Left colon (tissue), 2 donors: ENCODE measurements around the gene UBD. TPM values are rescaled to one million over a fixed set of nuclear protein-coding genes. Genes with fewer than 3 reads are reported as not detected.

Experiments
- ATAC-seq: fragments of 200-7000 bp; cut with Tn5 transposase; one replicate; pipeline ENCODE4 v1.9.1; 2020; ENCODE audit warnings: mild to moderate bottlenecking, moderate library complexity
- DNase-seq, 2 donors: peaks; one replicate each; pipeline ENCODE4 v3.0.0-alpha.2; 2020
- intact Hi-C, 2 donors: fragments of 100-400 bp; cut with DNase I in 1 of 2; cut with micrococcal nuclease in 1 of 2; formaldehyde crosslinking; loops; one replicate each; pipeline versions ENCODE4 v1.11.2 to v1.14.0; 2022; cut with DNase I, micrococcal nuclease
- long read RNA-seq: library from polyadenylated mRNA; unstranded; transcript quantifications from one replicate; pipeline ENCODE4 v2.0.0, GENCODE V29; 2021
- total RNA-seq, 2 donors: library from RNA; stranded (reverse); fragmentation: NEBNext Ultra II Directional; extraction: Animal tissue kit (Norgen Biotek cat#: 25700); gene quantifications; one replicate each; pipeline ENCODE4 v1.2.1, GENCODE V29; 2021
- donor health status: DM: no; HTN: no; CAD: no.
- donor health status: DM: yes; HTN: yes; CAD: no.

The UBD gene
- total RNA-seq, result 1 to 10 TPM; 2.3 to 2.7 TPM
- long read RNA-seq, result 0 reads

GRCh38 chr6:29559524-29560287 is at the start of gene UBD:
Gene UBD, minus strand, starts transcription at chr6:29559732. Its CDS starts 31 bp downstream, at chr6:29559701.
- ATAC-seq (no peak), DNase-seq (no peak)
- intact Hi-C loops, result no loop called here

- no peak for ATAC-seq
- intact Hi-C loops, result no loop called here
- DNase-seq, result no peak
Measured at GRCh38 chr6:29608131-29608530, 48.6 kb upstream of the UBD start.

GRCh38 chr6:29603930-29604329 is 44.4 kb upstream of the UBD start:
- DNase-seq (no peak), ATAC-seq (no peak)
- intact Hi-C loops, result no loop called here

- DNase-seq, result no peak
- no peak for ATAC-seq
- intact Hi-C loops, result no loop called here
Measured at GRCh38 chr6:29603456-29603855, 43.9 kb upstream of the UBD start.

- ATAC-seq (no peak), DNase-seq (no peak)
- intact Hi-C loops, result no loop called here
Measured at GRCh38 chr6:29602564-29603361, 43.2 kb upstream of the UBD start.

- ATAC-seq (no peak), DNase-seq (no peak)
- intact Hi-C loops, result no loop called here
Measured at GRCh38 chr6:29598172-29598747, 38.7 kb upstream of the UBD start.

GRCh38 chr6:29597184-29597583 is 37.7 kb upstream of the UBD start:
- ATAC-seq (no peak), DNase-seq (no peak)
- intact Hi-C loops, result no loop called here

- DNase-seq, result no peak
- intact Hi-C loops, result no loop called here
- no peak for ATAC-seq
Measured at GRCh38 chr6:29596381-29596900, 36.9 kb upstream of the UBD start.

GRCh38 chr6:29593199-29593855 is 33.8 kb upstream of the UBD start:
- ATAC-seq, result no peak
- DNase-seq, result no peak
- intact Hi-C loops, result no loop called here

GRCh38 chr6:29591677-29592076 is 32.1 kb upstream of the UBD start:
- intact Hi-C loops, result no loop called here
- no peak for ATAC-seq
- DNase-seq, result no peak

- DNase-seq (no peak), ATAC-seq (no peak)
- intact Hi-C loops, result no loop called here
Measured at GRCh38 chr6:29590218-29590808, 30.8 kb upstream of the UBD start.

- DNase-seq (peak in 1 of 2 donors; percentile 30), ATAC-seq (peak; percentile 81)
- intact Hi-C loops, result loop anchor here in 1 of 2 donors (10.0 kb wide), 1 partner anchor 905 kb away; no protein-coding TSS in a partner anchor
Measured at GRCh38 chr6:29589423-29590048, 30.0 kb upstream of the UBD start.

- intact Hi-C loops, result loop anchor here in 1 of 2 donors (10.0 kb wide), 1 partner anchor 900 kb away; no protein-coding TSS in a partner anchor
- no peak for ATAC-seq
- no peak for DNase-seq
Measured at GRCh38 chr6:29584821-29585220, 25.3 kb upstream of the UBD start, which contains the start of gene OR2H2. Gene OR2H2, plus strand, starts transcription at chr6:29585121. Its CDS starts 2,824 bp downstream, at chr6:29587945.

- intact Hi-C loops, result no loop called here
- DNase-seq (no peak), ATAC-seq (no peak)
Measured at GRCh38 chr6:29577544-29577943, 18.0 kb upstream of the UBD start.

GRCh38 chr6:29576056-29576455 is 16.5 kb upstream of the UBD start:
- DNase-seq (no peak), ATAC-seq (no peak)
- intact Hi-C loops, result no loop called here

GRCh38 chr6:29567991-29568390 is 8.5 kb upstream of the UBD start:
- DNase-seq, result no peak
- no peak for ATAC-seq
- intact Hi-C loops, result no loop called here

GRCh38 chr6:29567541-29567940 is 8.0 kb upstream of the UBD start:
- ATAC-seq (no peak), DNase-seq (no peak)
- intact Hi-C loops, result no loop called here

GRCh38 chr6:29566856-29567255 is 7.3 kb upstream of the UBD start:
- intact Hi-C loops, result no loop called here
- ATAC-seq (no peak), DNase-seq (no peak)
